GM23248 (cell line): ENCODE data around the gene SHISA6.

Experiments used
- EZH2 ChIP-seq: fragments of 200-600 bp; sonication (generic); IDR thresholded peaks from 2 replicates; pipeline ENCODE4 v1.6.1; 2018; ENCODE audit warnings: antibody characterized with exemption, mild to moderate bottlenecking; ENCODE audit not compliant: insufficient read depth, poor library complexity, severe bottlenecking
- EZH2phosphoT487 ChIP-seq: fragments of 200-600 bp; sonication (generic); IDR thresholded peaks from 2 replicates; pipeline ENCODE4 v1.6.1; 2018; ENCODE audit warnings: antibody characterized with exemption, moderate library complexity, mild to moderate bottlenecking, low read depth; ENCODE audit not compliant: insufficient read depth

DNA sequence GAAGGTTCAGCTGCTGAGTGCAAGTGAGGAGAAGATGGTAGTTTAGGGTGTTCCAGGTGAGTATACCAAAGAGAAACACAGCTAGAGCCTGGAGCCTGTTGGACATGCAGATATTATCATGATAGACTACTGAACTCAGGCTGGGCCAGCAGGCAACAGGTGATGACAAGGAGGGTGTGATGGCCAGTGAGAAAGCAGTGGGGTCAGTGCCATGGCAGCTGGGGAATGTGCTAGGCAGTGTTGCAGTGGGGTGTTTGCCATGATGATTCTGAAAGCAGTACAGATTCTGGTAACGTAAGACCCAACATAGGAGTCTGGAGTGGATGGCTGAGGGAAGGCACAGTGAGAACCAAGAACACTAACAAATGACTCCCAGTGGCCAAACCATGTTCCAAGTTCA is 57.4 kb downstream of the SHISA6 start:
- TF ChIP-seq EZH2phosphoT487, result no peak
- no peak for TF ChIP-seq EZH2
